GM12874 (cell line): Measurements from ENCODE around the gene SDK1.

Experiments
- CTCF ChIP-seq: IDR thresholded peaks from 2 replicates; pipeline ENCODE4 v1.5.1; 2011; ENCODE audit warnings: low read depth, mild to moderate bottlenecking, control low read depth, low read length, moderate library complexity; ENCODE audit not compliant: insufficient read depth

Gene SDK1

GRCh38 chr7:4270268-4270667 lies 969.2 kb downstream of the SDK1 start:
- no peak for TF ChIP-seq CTCF

- TF ChIP-seq CTCF: no peak
Measured at GRCh38 chr7:4270941-4271715, 970.1 kb downstream of the SDK1 start.

GRCh38 chr7:4271716-4272015 lies 970.6 kb downstream of the SDK1 start:
- TF ChIP-seq CTCF: no peak

- no peak for TF ChIP-seq CTCF
Measured at GRCh38 chr7:4272141-4272540, 971.1 kb downstream of the SDK1 start.

- TF ChIP-seq CTCF: no peak
Measured at GRCh38 chr7:4273566-4274230, 972.6 kb downstream of the SDK1 start.

DNA sequence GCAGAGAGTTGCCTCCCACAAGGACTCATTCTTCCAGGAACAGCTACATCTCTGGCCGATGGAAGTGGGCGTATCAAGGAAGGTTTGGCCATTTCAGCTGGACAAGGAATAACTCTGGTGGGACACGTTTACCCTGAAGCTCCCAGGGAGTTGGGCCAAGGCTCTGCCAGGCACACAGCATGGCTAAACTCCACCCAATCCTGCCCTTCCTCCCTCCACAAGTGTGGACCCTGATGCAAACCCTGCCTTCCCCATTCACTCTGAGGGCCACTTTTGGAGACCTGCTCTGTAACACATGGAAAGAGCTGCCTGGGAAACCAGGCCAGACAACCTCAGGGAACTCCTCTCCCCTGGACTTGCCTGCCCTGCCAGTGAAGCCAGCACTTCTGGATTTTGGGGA lies 973.2 kb downstream of the SDK1 start:
- TF ChIP-seq CTCF: no peak

DNA sequence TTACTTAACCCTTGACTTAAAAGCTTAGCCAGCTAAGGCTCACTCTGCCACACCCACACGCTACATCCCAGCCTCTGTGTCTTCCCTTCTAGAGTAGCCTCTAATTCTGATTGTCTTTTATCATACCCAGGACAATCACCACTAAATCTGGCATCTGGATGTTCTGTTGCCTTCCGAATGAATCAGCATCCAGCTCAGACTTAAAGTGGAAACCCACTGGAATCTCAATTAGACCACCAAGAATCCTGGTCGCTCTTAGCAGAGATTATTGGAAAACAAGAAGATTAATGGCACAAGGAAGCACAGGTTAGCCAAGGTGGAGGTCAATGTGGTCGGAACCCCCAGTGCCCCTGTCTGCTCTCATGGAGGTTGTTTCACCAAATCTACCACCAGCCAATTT lies 976.9 kb downstream of the SDK1 start:
- TF ChIP-seq CTCF: no peak
